Muscle layer of colon (tissue), 2 donors: ENCODE results near the gene TOB2.
"Not testable (repeated sequence)": the region's sequence is repeated elsewhere in the genome, so short reads cannot be mapped to it uniquely, and the experiment has no call there.

Experiments used
- H3K27ac ChIP-seq: one replicate; pipeline ENCODE4 v1.7.0; 2013; ENCODE audit warnings: low read depth, mild to moderate bottlenecking, low read length, moderate library complexity
- H3K27me3 ChIP-seq, 2 donors: one replicate each; pipeline ENCODE4 v1.7.0; 2013; ENCODE audit warnings: low read length in 2 of 2, mild to moderate bottlenecking in 2 of 2; ENCODE audit not compliant: insufficient read depth in 2 of 2, control insufficient read depth in 1 of 2
- H3K36me3 ChIP-seq: one replicate; pipeline ENCODE4 v1.7.0; 2013; ENCODE audit warnings: mild to moderate bottlenecking, low read length; ENCODE audit not compliant: insufficient read depth
- H3K4me1 ChIP-seq: one replicate; pipeline ENCODE4 v1.7.0; 2013; ENCODE audit warnings: mild to moderate bottlenecking, low read length; ENCODE audit not compliant: insufficient read depth
- H3K4me3 ChIP-seq, 2 donors: one replicate each; pipeline ENCODE4 v1.7.0; 2013; ENCODE audit warnings: low read length in 2 of 2, low read depth in 1 of 2, mild to moderate bottlenecking in 1 of 2, moderate library complexity in 1 of 2
- H3K9ac ChIP-seq: one replicate; pipeline ENCODE4 v1.7.0; 2013; ENCODE audit warnings: low read length
- H3K9me3 ChIP-seq: one replicate; pipeline ENCODE4 v1.7.0; 2013; ENCODE audit warnings: mild to moderate bottlenecking, low read length
- donor health status: abdominal sarcoma.
- donor health status: Adenocarcinoma of cecum.

Gene TOB2

DNA sequence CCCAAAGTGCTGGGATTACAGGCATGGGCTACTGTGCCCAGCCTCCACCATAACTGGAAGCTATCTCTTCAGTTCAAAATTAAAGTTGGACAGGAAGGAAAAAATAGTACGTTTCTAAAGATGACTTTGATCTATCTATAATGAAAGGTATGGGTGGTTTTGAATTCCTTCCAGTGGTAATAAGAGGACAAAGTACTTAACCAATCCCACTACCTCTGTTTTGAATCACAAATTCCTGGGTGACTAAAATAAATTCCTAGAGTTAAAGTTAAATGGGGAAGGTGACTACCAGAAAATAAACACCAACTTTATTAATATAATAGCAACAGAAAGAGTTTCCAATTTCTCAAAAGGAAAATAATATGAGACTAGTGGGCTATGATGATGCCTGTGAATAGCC, 12.8 kb upstream of the TOB2 start:
- Histone ChIP-seq H3K27ac (no peak overlapping the region), H3K4me1 (no peaks in the 10 kb centered on the region), H3K9ac (no peak overlapping the region)

DNA sequence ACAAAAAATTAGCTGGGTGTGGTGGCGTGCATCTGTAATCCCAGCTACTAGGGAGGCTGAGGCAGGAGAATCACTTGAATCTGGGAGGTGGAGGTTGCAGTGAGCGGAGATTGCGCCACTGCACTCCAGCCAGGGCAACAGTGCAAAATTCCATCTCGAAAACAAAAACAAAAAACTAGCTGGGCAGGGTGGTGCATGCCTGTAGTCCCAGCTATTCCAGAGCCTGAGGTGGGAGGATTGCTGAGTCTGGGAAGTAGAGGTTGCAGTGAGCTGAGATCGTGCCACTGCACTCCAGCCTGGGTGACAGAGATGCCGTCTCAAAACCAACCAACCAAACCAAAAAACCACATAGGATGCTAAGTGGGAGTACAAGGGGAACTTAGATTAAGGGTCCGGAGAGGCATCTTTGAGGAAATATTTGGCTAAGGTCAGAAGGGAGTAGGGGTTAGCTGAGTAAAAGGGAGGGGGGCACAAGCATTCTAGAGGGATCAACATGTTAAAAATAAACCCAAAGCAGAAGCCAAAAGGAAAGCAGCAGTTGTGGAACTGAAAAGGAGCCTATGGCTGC, 11.6 kb upstream of the TOB2 start:
- no peaks in the 10 kb centered on the region for H3K27me3 ChIP-seq
- no peak overlapping the region for H3K4me3 ChIP-seq
- no peak overlapping the region for H3K27ac ChIP-seq
- H3K4me1 ChIP-seq, result no peaks in the 10 kb centered on the region
- H3K9me3 ChIP-seq, result no peaks in the 10 kb centered on the region
- no peak overlapping the region for H3K9ac ChIP-seq
- H3K36me3 ChIP-seq, result peaks cover 26% of the 10 kb centered on the region

More for the DNA sequence above, 12.8 kb upstream of the TOB2 start:
- Histone ChIP-seq H3K4me3 (no peak overlapping the region), H3K9me3 (no peaks in the 10 kb centered on the region), H3K36me3 (peaks cover 37% of the 10 kb centered on the region), H3K27me3 (no peaks in the 10 kb centered on the region)

DNA sequence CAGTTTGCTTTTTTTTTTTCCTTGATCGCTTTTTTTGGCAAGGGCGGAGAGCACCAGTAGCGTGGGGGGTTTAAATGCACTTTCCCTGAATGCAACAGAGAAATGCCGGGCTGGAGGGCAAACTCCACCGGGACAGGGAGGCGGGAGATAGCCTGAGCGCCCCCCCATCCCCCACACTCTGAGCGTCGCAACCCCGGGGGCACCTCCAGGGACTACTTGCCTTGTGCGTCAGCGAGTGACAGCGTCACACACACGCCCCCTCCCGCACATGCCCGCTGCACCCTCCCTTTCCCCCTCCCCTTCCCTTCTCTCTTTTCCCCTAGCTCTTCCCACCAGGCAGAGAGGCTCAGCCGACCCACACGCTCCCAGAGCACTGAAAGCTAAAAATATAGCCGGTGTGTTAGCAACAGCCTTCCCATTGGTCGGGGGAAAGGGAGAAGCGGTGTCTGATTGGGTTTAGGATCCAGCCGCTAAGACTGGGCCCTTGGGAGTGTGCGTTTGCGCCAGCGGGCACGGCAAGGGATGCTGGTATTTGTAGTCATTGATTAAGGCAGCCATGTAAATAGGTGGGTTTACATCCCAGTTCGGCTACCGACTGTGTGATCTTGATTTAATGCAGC, 1.7 kb upstream of the TOB2 start:
- peak overlapping the region; percentile 98 for H3K9ac ChIP-seq
- peak overlapping the region; percentile 100 for H3K27ac ChIP-seq
- H3K4me3 ChIP-seq, result peak overlapping the region; percentile 93 to 98
- no peaks in the 10 kb centered on the region for H3K36me3 ChIP-seq
- peaks cover 14% of the 10 kb centered on the region for H3K4me1 ChIP-seq
- no peaks in the 10 kb centered on the region for H3K9me3 ChIP-seq
- H3K27me3 ChIP-seq, result no peaks in the 10 kb centered on the region

DNA sequence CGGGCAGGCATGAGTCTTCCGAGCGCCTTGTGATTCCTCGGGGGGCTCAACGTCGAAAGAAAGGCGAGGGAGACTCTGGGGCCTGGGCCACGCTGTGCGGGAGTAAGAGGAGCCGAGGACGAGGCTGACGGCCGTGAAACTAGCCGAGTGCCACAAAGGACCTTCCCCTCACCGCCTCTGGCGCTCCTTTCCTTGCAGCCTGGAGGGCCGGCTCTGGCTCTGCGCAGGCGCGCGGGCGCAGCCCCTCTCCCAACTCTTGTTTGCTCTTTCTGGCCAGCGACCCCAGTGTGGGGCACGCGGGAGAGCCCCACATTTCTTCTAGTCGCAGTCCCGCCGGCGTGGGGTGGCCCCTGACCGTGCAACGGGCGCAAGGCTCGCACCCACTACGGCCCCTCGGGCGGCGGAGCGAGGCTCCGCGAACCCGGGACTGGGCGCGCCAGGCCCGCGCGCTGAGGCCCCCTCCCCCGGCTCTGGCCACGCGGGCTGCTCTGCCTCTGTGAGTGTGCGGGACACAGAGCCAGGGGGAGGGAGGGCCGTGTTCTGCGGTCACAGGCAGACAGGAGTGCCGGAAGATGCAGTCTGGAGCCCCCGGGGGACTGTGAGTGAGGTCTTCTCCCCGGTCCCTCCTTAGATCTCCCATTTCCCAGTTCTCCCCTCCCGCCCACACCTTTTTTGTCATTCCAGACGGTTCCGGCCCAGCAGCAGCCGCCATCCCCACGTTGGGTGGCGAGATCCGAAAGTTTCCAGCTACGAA, 1.0 kb upstream of the TOB2 start:
- no peaks in the 10 kb centered on the region for H3K27me3 ChIP-seq
- H3K4me3 ChIP-seq, result peak overlapping the region; percentile 93 to 98
- peaks cover 5% of the 10 kb centered on the region for H3K36me3 ChIP-seq
- H3K4me1 ChIP-seq, result peaks cover 21% of the 10 kb centered on the region
- no peaks in the 10 kb centered on the region for H3K9me3 ChIP-seq
- peak overlapping the region; percentile 98 for H3K9ac ChIP-seq
- H3K27ac ChIP-seq, result peak overlapping the region; percentile 100

DNA sequence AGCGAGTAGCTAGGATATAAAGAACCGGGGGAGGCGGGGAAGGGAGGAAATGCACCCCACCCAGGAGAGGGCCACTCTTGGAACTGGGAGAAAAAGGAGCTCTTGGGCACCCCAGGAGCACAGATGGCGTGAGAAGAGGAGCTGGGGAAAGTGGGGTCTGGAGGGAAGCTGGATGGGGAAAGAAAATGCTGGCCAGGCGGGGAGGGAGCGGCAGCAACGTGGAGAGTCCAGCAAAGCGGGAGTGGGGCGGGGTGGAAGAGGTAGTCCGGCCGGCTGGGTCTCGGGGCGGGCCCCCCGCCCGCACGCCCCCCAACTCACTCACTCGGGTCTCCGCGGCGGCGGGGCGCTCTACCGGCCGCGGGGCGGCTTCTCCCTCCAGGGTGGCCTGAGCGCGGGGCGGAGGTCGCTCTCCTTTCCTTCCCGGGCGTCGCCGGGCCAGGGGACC, 522 bp downstream of the TOB2 start:
- Histone ChIP-seq H3K9ac (peak overlapping the region; percentile 91), H3K4me3 (peak overlapping the region; percentile 93 to 98), H3K27me3 (no peaks in the 10 kb centered on the region), H3K36me3 (peaks cover 8% of the 10 kb centered on the region), H3K27ac (peak overlapping the region; percentile 100), H3K9me3 (no peaks in the 10 kb centered on the region), H3K4me1 (peaks cover 30% of the 10 kb centered on the region)

DNA sequence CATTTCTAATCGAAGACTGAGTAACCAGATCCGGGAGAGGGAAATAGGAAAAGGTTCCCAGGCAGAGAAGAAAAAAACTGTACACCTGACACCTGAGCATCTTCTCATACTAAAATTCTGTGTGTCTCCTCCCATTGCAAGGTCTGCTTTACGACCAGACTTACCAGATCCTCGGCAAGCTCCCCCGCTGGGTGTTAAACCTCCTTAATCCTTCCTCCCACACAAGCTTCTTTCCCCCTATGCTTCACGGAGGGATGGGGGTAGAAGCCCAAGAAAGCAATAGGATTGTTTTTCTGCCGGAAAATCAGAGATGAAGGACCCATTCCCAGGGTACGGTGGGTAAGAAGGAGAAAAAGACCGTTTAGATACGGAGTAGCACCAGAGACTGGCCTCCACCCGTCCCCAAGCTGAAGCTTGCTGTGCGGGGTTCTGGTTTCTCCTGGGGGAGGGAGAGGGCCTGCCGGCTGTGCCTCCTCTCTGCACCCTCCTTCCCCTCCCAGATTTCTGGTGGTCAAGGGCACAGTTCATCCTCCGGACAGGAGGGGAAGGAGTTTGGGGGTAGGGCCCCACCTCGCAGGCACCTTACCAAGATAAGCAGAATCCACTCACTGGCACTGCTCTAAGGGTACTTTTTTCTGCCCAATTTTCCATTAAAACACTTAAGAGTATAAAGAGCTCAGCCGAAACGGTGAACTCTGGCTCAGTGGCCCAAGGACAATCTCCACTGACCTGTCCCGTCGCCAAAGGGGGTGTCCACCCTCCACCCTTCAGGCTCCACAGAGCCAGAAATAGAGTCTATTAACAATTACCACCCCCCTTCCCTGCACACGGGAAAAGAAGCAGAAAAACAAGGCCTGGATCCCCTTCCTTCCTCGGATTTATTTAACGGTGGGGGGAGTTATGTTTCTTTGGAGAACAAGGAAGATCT, 1.2 kb downstream of the TOB2 start:
- Histone ChIP-seq H3K27me3 (no peaks in the 10 kb centered on the region), H3K27ac (peak overlapping the region; percentile 100), H3K4me3 (peak overlapping the region; percentile 93 to 98), H3K36me3 (peaks cover 8% of the 10 kb centered on the region), H3K9me3 (no peaks in the 10 kb centered on the region), H3K9ac (peak overlapping the region; percentile 91), H3K4me1 (peaks cover 33% of the 10 kb centered on the region)

DNA sequence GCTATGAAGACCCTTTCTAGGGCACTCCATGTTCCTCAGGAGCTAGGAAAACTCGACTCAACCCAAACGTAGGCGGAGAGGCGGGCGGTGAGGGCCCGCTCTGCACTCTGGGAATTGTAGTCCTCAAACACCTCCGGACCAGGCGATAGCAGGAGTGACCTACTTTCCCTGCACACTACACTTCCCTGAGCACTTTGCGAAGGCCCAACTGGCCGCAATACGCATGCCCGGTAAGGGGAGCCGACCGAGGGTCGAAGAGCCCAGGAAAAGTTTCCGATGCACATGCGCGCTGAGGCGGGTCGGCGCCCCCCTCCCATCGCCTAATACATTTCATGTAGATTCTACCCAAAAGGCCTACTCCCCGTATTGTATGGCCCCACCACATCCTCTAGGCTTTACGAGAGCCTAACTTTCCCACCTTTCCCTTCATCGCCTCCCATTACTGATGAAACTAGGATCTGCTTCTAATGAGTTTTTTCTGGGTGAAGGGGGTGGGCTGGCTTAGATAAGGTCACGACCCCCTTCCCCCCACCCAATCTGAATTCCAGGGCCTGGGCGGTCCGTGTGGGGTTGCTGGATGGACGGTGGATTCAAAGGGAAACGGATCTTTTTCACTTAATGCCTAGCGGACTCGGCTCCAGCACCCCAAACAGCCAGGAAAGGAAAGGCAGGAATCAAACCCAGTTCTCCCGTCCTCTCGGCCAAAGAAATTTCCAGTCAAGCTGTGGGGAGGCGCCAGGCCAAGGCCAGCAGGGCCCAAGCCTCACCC, 2.1 kb downstream of the TOB2 start:
- H3K4me3 ChIP-seq, result peak overlapping the region; percentile 93 to 98
- no peaks in the 10 kb centered on the region for H3K9me3 ChIP-seq
- peaks cover 8% of the 10 kb centered on the region for H3K36me3 ChIP-seq
- H3K9ac ChIP-seq, result peak overlapping the region; percentile 91
- peaks cover 33% of the 10 kb centered on the region for H3K4me1 ChIP-seq
- H3K27me3 ChIP-seq, result no peaks in the 10 kb centered on the region
- peak overlapping the region; percentile 100 for H3K27ac ChIP-seq

DNA sequence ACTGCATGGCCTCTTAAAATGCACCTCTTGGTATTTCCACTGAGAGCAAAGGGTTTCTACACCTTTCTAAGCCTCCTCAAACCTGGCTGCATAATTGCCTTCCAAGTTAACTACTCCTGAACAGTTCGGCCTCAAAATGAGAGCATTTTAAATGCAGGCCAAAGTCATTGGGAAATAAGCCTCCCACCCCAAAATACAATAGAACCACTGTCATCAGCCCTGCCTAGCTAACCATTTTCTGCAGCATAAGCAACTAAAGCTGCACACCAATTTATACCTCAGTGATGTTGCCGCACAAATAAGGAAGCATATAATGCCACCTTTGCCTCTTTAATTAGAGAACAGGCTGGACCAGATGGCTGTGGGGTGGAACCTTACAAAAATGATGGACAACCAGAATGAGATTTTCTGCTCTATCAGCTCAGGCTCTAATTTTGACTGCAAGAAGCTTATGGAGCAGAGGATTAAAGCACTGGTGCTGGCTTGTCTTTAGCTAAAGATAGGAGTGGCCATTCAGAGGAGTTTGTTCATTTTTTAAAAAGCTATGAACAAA, 4.3 kb downstream of the TOB2 start:
- Histone ChIP-seq H3K9me3 (no peaks in the 10 kb centered on the region), H3K27ac (no peak overlapping the region), H3K36me3 (peaks cover 9% of the 10 kb centered on the region), H3K9ac (no peak overlapping the region), H3K27me3 (no peaks in the 10 kb centered on the region), H3K4me3 (no peak overlapping the region), H3K4me1 (peaks cover 33% of the 10 kb centered on the region)

DNA sequence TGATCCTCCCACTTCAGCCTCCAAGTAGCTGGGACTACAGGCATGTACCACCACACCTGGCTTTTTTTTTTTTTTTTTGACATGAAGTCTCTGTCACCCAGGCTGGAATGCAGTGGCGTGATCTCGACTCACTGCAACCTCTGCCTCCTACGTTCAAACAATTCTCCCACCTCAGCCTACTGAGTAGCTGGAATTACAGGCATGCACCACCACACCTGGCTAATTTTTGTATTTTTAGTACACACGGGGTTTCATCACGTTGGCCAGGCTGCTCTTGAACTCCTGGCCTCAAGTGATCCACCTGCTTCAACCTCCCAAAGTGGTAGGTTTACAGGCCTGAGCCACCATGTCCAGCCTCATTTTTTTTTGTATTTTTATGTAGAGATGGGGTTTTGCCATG, 6.1 kb downstream of the TOB2 start:
- Histone ChIP-seq H3K4me1 (peaks cover 40% of the 10 kb centered on the region), H3K36me3 (peaks cover 27% of the 10 kb centered on the region)
- not testable (repeated sequence) for H3K9me3 ChIP-seq, H3K9ac ChIP-seq, H3K27ac ChIP-seq, H3K27me3 ChIP-seq, H3K4me3 ChIP-seq

DNA sequence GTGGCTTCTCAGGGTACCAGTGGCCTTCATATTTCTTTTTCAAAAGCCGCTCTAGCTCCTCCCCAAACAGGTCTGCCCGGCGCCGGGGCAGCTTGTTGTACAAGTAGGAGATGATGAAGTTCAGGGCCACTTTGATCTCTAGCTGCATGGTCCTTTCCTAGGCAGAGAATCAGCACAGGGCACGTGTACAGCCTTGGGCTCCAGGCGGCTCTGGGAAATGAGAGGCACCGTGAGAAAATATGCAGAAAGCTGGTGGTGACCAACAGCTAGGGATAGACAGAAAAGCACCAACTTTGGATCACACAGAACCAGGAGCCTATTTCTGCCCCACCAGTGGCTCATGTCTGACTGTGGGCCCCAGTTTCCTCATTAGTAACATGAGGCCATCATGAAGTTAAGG, 9.4 kb downstream of the TOB2 start:
- H3K36me3 ChIP-seq, result peaks cover 50% of the 10 kb centered on the region
- H3K4me1 ChIP-seq, result peaks cover 32% of the 10 kb centered on the region
- no peak overlapping the region for H3K4me3 ChIP-seq
- H3K27ac ChIP-seq, result no peak overlapping the region
- H3K9me3 ChIP-seq, result no peaks in the 10 kb centered on the region
- H3K9ac ChIP-seq, result no peak overlapping the region
- H3K27me3 ChIP-seq, result no peaks in the 10 kb centered on the region
